Mesendoderm (in vitro differentiated cells): Measurements from ENCODE around the gene ARHGAP11A.
A peak's percentile ranks its signal among the peaks of the same experiment; 100 is the strongest.
"Not testable (repeated sequence)": the region's sequence is repeated elsewhere in the genome, so short reads cannot be mapped to it uniquely, and the experiment has no call there.

Experiments
- DNase-seq: peaks from one replicate; pipeline ENCODE4 v3.0.0; 2013
- H2AK5ac ChIP-seq: 2 replicates; pipeline ENCODE4 v1.6.1; 2013; ENCODE audit warnings: low read length, inconsistent platforms
- H2BK120ac ChIP-seq: 2 replicates; pipeline ENCODE4 v1.6.1; 2013; ENCODE audit warnings: low read depth, mild to moderate bottlenecking, low read length, moderate library complexity, mixed read lengths
- H2BK15ac ChIP-seq: replicated peaks from 2 replicates; pipeline ENCODE4 v1.6.1; 2013; ENCODE audit warnings: low read depth, mild to moderate bottlenecking, moderate library complexity
- H2BK5ac ChIP-seq: 2 replicates; pipeline ENCODE4 v1.6.1; 2013; ENCODE audit warnings: low read length, inconsistent platforms
- H3K18ac ChIP-seq: 2 replicates; pipeline ENCODE4 v1.6.1; 2013; ENCODE audit warnings: mild to moderate bottlenecking, low read length, mixed read lengths
- H3K23ac ChIP-seq: one replicate; pipeline ENCODE4 v1.6.1; 2013; ENCODE audit warnings: low read length
- H3K27ac ChIP-seq: 2 replicates; pipeline ENCODE4 v1.5.1; 2013; ENCODE audit warnings: low read depth, mild to moderate bottlenecking, inconsistent platforms, low read length, moderate library complexity
- H3K27me3 ChIP-seq: 2 replicates; pipeline ENCODE4 v1.6.1; 2013; ENCODE audit warnings: low read length, control low read depth, mild to moderate bottlenecking, inconsistent platforms; ENCODE audit not compliant: insufficient read depth, poor library complexity
- H3K36me3 ChIP-seq: 2 replicates; pipeline ENCODE4 v1.6.1; 2013; ENCODE audit warnings: low read length, inconsistent platforms; ENCODE audit not compliant: control insufficient read depth, insufficient read depth
- H3K4ac ChIP-seq: one replicate; pipeline ENCODE4 v1.6.1; 2013; ENCODE audit warnings: low read depth, mild to moderate bottlenecking, low read length, moderate library complexity
- H3K4me1 ChIP-seq: 2 replicates; pipeline ENCODE4 v1.6.1; 2013; ENCODE audit warnings: low read depth, low read length, inconsistent platforms; ENCODE audit not compliant: control insufficient read depth
- H3K4me2 ChIP-seq: 2 replicates; pipeline ENCODE4 v1.6.1; 2013; ENCODE audit warnings: low read length
- H3K4me3 ChIP-seq: 2 replicates; pipeline ENCODE4 v1.5.1; 2013; ENCODE audit warnings: mild to moderate bottlenecking, low read length
- H3K56ac ChIP-seq: one replicate; pipeline ENCODE4 v1.6.1; 2013; ENCODE audit warnings: low read length
- H3K79me1 ChIP-seq: 2 replicates; pipeline ENCODE4 v1.6.1; 2013; ENCODE audit warnings: low read length, inconsistent platforms
- H3K79me2 ChIP-seq: 2 replicates; pipeline ENCODE4 v1.6.1; 2013; ENCODE audit warnings: mild to moderate bottlenecking, low read length; ENCODE audit not compliant: control insufficient read depth, insufficient read depth
- H3K9ac ChIP-seq: 2 replicates; pipeline ENCODE4 v1.6.1; 2013; ENCODE audit warnings: low read length, inconsistent platforms
- H4K5ac ChIP-seq: one replicate; pipeline ENCODE4 v1.6.1; 2013; ENCODE audit warnings: low read length
- H4K8ac ChIP-seq: one replicate; pipeline ENCODE4 v1.6.1; 2013; ENCODE audit warnings: low read depth, mild to moderate bottlenecking, control low read depth, low read length, moderate library complexity
- WGBS: extraction: QIAGEN DNeasy Blood & Tissue Kit; methylation state at CpG from one replicate; pipeline ENCODE4 v1.1.7; 2013; ENCODE audit warnings: low lambda C conversion rate, missing lambda C conversion rate; ENCODE audit not compliant: insufficient coverage; ENCODE audit errors: extremely low coverage; 5-methylcytosine and 5-hydroxymethylcytosine counted together

Gene ARHGAP11A

DNA sequence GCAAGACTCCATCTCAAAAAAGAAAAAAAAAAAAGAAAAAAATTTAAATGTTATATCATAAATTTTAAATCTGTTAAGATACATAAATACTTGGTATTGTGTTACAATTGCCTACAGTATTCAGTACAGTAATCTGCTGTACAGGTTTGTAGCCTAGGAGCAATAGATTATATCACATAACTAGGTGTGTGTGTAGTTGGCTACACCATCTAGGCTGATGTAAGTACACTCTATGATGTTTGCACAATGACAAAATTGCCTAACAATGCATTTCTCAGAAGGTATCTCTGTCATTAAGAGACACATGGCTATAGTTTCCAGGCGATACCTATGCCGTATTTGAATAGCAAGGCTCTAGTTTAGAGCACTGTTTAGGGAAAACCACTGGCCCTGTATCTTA is 5.8 kb upstream of the ARHGAP11A start:
- not testable (repeated sequence) for H3K79me2 ChIP-seq, H3K4me3 ChIP-seq, H3K4me2 ChIP-seq, H3K36me3 ChIP-seq, H3K18ac ChIP-seq, H2BK5ac ChIP-seq, DNase-seq, H3K27me3 ChIP-seq, H3K23ac ChIP-seq, H2BK120ac ChIP-seq, H4K8ac ChIP-seq, H3K4me1 ChIP-seq, H3K9ac ChIP-seq, H2BK15ac ChIP-seq, H2AK5ac ChIP-seq, H3K27ac ChIP-seq, H3K79me1 ChIP-seq, H3K4ac ChIP-seq, H4K5ac ChIP-seq, H3K56ac ChIP-seq
- no CpG with 5 or more reads among the region's 2 CpGs for WGBS

DNA sequence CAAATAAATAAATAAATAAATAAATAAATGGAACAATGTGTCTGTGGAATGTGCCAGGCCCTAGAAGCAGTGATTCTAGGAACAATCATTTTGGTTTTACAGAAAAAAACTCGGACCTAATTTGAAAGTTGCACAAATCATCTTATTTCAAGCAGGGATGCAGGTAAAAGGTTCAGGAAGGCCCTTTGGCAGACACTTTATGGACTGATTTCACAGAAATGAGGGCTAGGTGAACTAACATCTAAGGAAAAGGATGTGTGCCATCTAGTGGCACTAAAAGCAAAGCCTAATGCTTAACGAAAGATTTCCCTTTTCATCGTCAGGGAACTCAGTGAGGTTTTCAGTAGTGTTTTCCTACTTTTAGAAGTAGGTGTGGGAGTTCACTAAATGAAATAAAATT is 4.6 kb upstream of the ARHGAP11A start:
- not testable (repeated sequence) for H2AK5ac ChIP-seq
- WGBS, result no CpG with 5 or more reads among the region's 3 CpGs

DNA sequence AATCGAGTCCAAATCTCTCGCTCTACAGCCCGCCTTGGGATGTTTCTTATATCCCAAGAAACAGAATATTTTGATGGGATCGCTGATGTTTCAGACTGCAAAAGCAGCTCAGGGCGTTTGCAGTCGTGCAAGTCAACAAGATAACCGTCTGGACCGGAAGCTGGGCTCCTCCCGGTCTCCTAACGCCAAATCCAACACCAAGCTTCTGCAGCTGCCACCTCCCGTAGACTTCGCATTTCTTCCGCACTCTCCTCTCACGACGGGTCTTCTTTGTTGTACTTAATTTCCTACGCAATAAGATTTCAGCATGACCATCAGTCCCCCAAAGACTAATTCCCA is 623 bp upstream of the ARHGAP11A start:
- H3K79me1 ChIP-seq, H3K27me3 ChIP-seq, H3K4me1 ChIP-seq, H3K4me3 ChIP-seq, H3K23ac ChIP-seq, H2BK15ac ChIP-seq, H2AK5ac ChIP-seq, H4K5ac ChIP-seq, H2BK5ac ChIP-seq, H2BK120ac ChIP-seq, DNase-seq, H3K4ac ChIP-seq, H3K36me3 ChIP-seq, H3K4me2 ChIP-seq: not testable (repeated sequence)
- peaks cover 19% of the 10 kb centered on the region for H3K79me2 ChIP-seq
- H3K27ac ChIP-seq, result peak overlapping the region; percentile 77
- peak overlapping the region; percentile 76 for H4K8ac ChIP-seq
- H3K56ac ChIP-seq, result peak overlapping the region; percentile 83
- WGBS, result no CpG with 5 or more reads among the region's 16 CpGs
- peak overlapping the region; percentile 68 for H3K18ac ChIP-seq
- H3K9ac ChIP-seq, result peak overlapping the region; percentile 52

More for the DNA sequence above, 4.6 kb upstream of the ARHGAP11A start:
- not testable (repeated sequence) for H3K18ac ChIP-seq, H3K79me2 ChIP-seq, H3K4me1 ChIP-seq, H3K4me3 ChIP-seq, H3K27ac ChIP-seq, H3K4me2 ChIP-seq, H3K79me1 ChIP-seq, H2BK5ac ChIP-seq, H4K8ac ChIP-seq, H3K36me3 ChIP-seq, H2BK15ac ChIP-seq, H4K5ac ChIP-seq, H3K27me3 ChIP-seq, H2BK120ac ChIP-seq, H3K4ac ChIP-seq, H3K56ac ChIP-seq, H3K23ac ChIP-seq, H3K9ac ChIP-seq
- DNase-seq, result peak; percentile 43

DNA sequence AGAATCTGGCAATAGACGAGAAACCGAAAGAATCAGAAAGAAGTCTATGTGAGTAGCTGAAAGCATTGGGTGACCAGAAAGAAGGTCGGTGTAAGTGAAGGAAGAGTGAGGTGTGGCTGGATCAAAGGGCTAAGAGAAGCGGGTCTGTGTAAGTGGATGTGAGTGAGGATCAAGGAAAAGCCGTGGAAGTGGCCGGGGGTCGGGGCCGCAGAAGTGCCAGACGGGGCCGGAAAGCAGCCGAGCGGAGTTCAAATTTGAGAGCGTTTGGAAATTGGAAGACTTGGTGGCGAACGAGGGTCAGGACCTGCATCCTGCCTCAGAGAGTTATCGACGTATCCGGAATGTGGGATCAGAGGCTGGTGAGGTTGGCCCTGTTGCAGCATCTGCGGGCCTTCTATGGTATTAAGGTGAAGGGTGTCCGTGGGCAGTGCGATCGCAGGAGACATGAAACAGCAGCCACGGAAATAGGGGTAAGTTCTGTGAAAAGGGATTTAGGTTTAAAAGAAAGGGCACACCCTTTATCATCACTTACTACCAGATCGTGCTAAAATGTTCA is 645 bp downstream of the ARHGAP11A start:
- H3K18ac ChIP-seq, H4K5ac ChIP-seq, H3K4me2 ChIP-seq, H3K27ac ChIP-seq, H3K4me1 ChIP-seq, H3K79me1 ChIP-seq, H2AK5ac ChIP-seq, H3K27me3 ChIP-seq, H2BK5ac ChIP-seq, H2BK120ac ChIP-seq, H3K36me3 ChIP-seq, H2BK15ac ChIP-seq, H3K23ac ChIP-seq, H4K8ac ChIP-seq: not testable (repeated sequence)
- no CpG with 5 or more reads among the region's 24 CpGs for WGBS
- DNase-seq, result peak; percentile 23
- peak overlapping the region; percentile 74 for H3K9ac ChIP-seq
- H3K4me3 ChIP-seq, result peak overlapping the region; percentile 45
- peaks cover 19% of the 10 kb centered on the region for H3K79me2 ChIP-seq
- peak overlapping the region; percentile 77 for H3K4ac ChIP-seq
- peak overlapping the region; percentile 90 for H3K56ac ChIP-seq

DNA sequence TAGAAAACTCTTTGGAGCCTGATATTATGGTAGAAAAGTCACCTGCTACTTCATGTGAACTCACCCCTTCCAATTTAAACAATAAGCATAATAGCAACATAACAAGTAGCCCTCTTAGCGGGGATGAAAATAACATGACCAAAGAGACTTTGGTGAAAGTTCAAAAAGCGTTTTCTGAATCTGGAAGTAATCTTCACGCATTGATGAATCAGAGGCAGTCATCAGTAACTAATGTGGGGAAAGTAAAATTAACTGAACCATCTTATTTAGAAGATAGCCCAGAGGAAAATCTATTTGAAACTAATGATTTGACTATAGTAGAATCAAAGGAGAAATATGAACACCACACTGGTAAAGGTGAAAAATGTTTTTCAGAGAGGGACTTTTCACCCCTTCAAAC is 21.1 kb downstream of the ARHGAP11A start:
- Histone ChIP-seq H2BK15ac (no peak overlapping the region), H3K4me3 (no peak overlapping the region), H4K8ac (no peak overlapping the region), H3K27ac (no peak overlapping the region), H3K4me2 (no peak overlapping the region), H3K36me3 (peaks cover 9% of the 10 kb centered on the region), H3K23ac (no peak overlapping the region), H3K4ac (no peak overlapping the region), H3K4me1 (peaks cover 1% of the 10 kb centered on the region), H3K56ac (no peak overlapping the region), H2AK5ac (no peak overlapping the region), H2BK120ac (no peak overlapping the region), H3K79me2 (no peaks in the 10 kb centered on the region), H3K18ac (no peak overlapping the region), H3K27me3 (no peaks in the 10 kb centered on the region), H2BK5ac (no peak overlapping the region), H3K9ac (no peak overlapping the region), H4K5ac (no peak overlapping the region), H3K79me1 (peaks cover 1% of the 10 kb centered on the region)
- WGBS, result no CpG with 5 or more reads among the region's 3 CpGs
- DNase-seq, result no peak

DNA sequence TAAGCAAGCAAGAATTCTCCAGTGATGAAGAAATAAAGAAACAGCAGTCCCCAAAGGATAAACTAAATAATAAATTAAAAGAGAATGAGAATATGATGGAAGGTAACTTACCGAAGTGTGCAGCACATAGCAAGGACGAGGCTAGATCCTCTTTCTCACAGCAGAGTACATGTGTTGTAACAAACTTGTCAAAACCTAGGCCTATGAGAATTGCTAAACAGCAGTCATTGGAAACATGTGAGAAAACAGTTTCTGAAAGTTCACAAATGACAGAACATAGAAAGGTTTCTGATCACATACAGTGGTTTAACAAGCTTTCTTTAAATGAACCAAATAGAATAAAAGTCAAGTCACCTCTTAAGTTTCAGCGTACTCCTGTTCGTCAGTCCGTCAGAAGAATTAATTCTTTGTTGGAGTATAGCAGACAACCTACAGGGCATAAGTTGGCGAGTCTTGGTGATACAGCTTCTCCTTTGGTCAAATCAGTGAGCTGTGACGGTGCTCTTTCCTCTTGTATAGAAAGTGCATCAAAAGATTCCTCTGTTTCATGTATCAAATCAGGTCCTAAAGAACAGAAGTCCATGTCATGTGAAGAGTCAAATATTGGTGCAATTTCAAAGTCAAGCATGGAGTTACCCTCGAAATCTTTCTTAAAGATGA is 21.7 kb downstream of the ARHGAP11A start:
- Histone ChIP-seq H3K23ac (no peak overlapping the region), H3K4me2 (no peak overlapping the region), H3K18ac (no peak overlapping the region), H3K9ac (no peak overlapping the region), H3K27ac (no peak overlapping the region), H2BK15ac (no peak overlapping the region), H3K79me1 (peaks cover 1% of the 10 kb centered on the region), H3K4me1 (peaks cover 1% of the 10 kb centered on the region), H3K4me3 (no peak overlapping the region), H4K8ac (no peak overlapping the region), H3K36me3 (peaks cover 9% of the 10 kb centered on the region), H2BK5ac (no peak overlapping the region), H2BK120ac (no peak overlapping the region), H4K5ac (no peak overlapping the region), H3K27me3 (no peaks in the 10 kb centered on the region), H2AK5ac (no peak overlapping the region), H3K79me2 (no peaks in the 10 kb centered on the region), H3K56ac (no peak overlapping the region), H3K4ac (no peak overlapping the region)
- no peak for DNase-seq
- WGBS, result no CpG with 5 or more reads among the region's 8 CpGs
